Measurements from ENCODE around the gene DHX9. TPM values are rescaled to one million over a fixed set of nuclear protein-coding genes. Genes with fewer than 3 reads are reported as not detected.

The DHX9 gene
- total and polyA plus RNA-seq, 9 of the 15 experiments (the other 6 are each of a cell fraction or from before 2014, with no cell fraction given) = 100 to 409 (median 294) TPM

- no peak for TF ChIP-seq HOMEZ (CRISPR knock-in tag; IDR thresholded peaks at IDR 0.05)
- no peak for TF ChIP-seq ZNF655 (CRISPR knock-in tag; IDR thresholded peaks at IDR 0.05)
- TF ChIP-seq CEBPZ (IDR thresholded peaks at IDR 0.05; ENCODE audit: borderline replicate concordance, low read depth, low read length) = no peak
- TF ChIP-seq FOXK1 (CRISPR knock-in tag; IDR thresholded peaks at IDR 0.05; ENCODE audit: borderline replicate concordance) = no peak
- no peak for TF ChIP-seq SMARCB1 (IDR thresholded peaks at IDR 0.05; ENCODE audit: insufficient read length, low read depth)
- TF ChIP-seq CREM (IDR thresholded peaks at IDR 0.05; ENCODE audit: low read depth) = no peak
- no peak for TF ChIP-seq ATF2 (CRISPR knock-in tag; IDR thresholded peaks at IDR 0.05)
- TF ChIP-seq ZNF274 (IDR thresholded peaks at IDR 0.05; ENCODE audit: borderline replicate concordance, low read depth, low read length) = no peak
- TF ChIP-seq HBP1 (CRISPR knock-in tag; IDR thresholded peaks at IDR 0.05) = no peak
- no peak for TF ChIP-seq NFE2 (IDR thresholded peaks at IDR 0.05; ENCODE audit: low read depth)
- TF ChIP-seq TFAM (CRISPR knock-in tag; conservative IDR thresholded peaks at IDR 0.05) = no peak
- TF ChIP-seq JUND (IDR thresholded peaks at IDR 0.05; ENCODE audit: borderline replicate concordance, low read depth, low read length) = no peak
- no peak for TF ChIP-seq JUND (tag; IDR thresholded peaks at IDR 0.05; ENCODE audit: borderline replicate concordance, low read depth, low read length)
- no peak for TF ChIP-seq CCAR2 (IDR thresholded peaks at IDR 0.05; ENCODE audit: low read depth, low read length)
These were observed 49.8 kb downstream of the DHX9 start (continued) for GRCh38 chr1:182888736-182889531.

Measured in K562 (cell line).